HG03520 (cell line): Measurements from ENCODE around the gene SYNGAP1.
"Not testable (repeated sequence)": the region's sequence is repeated elsewhere in the genome, so short reads cannot be mapped to it uniquely, and the experiment has no call there.

ENCODE experiments used
- ATAC-seq: cut with Tn5 transposase; IDR thresholded peaks from one replicate; pipeline ENCODE4 v1.9.1; 2021; ENCODE audit warnings: mild to moderate bottlenecking, moderate library complexity; ENCODE audit not compliant: unreplicated experiment

The SYNGAP1 gene

GRCh38 chr6:33459226-33459625 lies 39.4 kb downstream of the SYNGAP1 start:
- ATAC-seq = no peak

DNA sequence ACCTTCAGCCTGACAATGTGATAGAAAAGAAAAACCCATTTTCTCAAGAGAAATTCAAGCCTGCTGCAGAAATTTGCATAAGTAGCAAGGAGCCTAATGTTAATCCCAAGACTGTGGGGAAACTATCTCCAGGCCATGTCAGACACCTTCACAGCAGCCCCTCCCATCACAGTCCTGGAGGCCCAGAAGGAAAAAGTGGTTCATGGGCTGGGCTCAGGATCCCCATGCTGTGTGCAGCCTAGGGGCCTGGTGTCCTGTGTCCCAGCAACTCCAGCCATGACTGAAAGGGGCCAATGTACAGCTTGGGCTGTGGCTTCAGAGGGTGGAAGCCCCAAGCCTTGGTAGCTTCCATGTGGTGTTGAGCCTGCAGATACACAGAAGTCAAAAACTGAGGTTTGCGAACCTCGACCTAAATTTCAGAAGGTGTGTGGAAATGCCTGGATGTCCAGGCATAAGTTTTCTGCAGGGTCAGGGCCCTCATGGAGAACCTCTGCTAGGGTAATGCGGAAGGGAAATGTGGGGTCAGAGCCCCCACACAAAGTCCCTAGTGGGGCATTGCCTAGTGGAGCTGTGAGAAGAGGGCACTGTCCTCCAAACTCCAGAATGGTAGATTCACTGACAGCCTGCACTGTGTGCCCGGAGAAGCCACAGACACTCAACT lies 46.3 kb downstream of the SYNGAP1 start:
- ATAC-seq = no peak

- no peak for ATAC-seq
These were observed 47.2 kb downstream of the SYNGAP1 start for GRCh38 chr6:33467091-33467490.

GRCh38 chr6:33469661-33470060 lies 49.8 kb downstream of the SYNGAP1 start:
- no peak for ATAC-seq

- no peak for ATAC-seq
These were observed 58.0 kb downstream of the SYNGAP1 start for GRCh38 chr6:33477864-33478263.

- ATAC-seq = no peak
These were observed 61.3 kb downstream of the SYNGAP1 start for GRCh38 chr6:33481192-33481591.

DNA sequence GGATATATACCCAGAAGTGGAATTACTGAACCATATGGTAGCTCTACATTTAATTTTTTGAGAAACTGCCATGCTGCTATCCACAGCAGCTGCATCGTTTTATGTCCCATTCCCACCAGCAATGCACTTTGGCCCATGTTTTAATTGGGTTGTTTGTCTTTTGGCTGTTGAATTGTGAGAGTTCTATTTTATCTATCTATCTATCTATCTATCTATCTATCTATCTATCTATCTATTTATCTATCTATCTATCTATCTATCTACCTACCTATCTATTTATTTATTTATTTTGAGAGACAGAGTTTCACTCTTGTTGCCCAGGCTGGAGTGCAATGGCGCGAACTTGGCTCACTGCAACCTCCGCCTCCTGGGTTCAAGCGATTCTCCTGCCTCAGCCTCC lies 62.8 kb downstream of the SYNGAP1 start:
- not testable (repeated sequence) for ATAC-seq

- ATAC-seq = no peak
These were observed 63.8 kb downstream of the SYNGAP1 start for GRCh38 chr6:33483678-33484077.

DNA sequence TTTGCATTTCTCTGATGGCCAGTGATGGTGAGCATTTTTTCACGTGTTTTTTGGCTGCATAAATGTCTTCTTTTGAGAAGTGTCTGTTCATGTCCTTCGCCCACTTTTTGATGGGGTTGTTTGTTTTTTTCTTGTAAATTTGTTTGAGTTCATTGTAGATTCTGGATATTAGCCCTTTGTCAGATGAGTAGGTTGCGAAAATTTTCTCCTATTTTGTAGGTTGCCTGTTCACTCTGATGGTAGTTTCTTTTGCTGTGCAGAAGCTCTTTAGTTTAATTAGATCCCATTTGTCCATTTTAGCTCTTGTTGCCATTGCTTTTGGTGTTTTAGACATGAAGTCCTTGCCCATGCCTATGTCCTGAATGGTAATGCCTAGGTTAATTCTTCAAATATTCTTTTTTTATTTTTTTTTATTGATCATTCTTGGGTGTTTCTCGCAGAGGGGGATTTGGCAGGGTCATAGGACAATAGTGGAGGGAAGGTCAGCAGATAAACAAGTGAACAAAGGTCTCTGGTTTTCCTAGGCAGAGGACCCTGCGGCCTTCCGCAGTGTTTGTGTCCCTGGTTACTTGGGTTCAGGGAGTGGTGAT lies 64.9 kb downstream of the SYNGAP1 start:
- ATAC-seq = not testable (repeated sequence)

DNA sequence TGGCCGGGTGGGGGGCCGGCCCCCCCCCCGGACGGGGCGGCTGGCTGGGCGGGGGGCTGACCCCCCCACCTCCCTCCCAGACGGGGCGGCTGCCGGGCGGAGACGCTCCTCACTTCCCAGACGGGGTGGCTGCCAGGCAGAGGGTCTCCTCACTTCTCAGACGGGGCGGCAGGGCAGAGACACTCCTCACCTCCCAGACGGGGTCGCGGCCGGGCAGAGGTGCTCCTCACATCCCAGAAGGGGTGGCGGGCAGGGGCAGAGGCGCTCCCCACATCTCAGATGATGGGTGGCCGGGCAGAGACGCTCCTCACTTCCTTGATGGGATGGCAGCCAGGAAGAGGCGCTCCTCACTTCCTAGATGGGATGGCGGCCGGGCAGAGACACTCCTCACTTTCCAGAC lies 65.8 kb downstream of the SYNGAP1 start:
- not testable (repeated sequence) for ATAC-seq

DNA sequence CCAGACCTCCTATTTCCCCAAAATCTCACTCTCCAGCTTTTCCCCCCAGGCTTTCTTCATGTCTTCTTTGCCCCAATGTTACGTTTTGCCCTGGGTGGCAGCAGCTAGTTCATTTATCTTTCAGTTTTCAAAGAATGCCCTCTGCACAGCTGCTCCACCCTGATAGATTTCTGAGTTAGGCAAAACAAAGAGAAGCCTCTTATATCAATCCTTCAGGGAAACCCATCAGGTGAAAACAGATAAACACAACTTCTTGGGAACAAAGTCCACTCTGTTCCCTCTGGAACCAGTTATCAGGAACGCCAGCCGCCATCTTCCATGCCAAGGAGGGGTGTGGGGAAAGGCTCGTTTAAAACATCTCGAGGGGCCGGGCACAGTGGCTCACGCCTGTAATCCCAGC lies 68.5 kb downstream of the SYNGAP1 start:
- no peak for ATAC-seq

- ATAC-seq = no peak
These were observed 70.3 kb downstream of the SYNGAP1 start for GRCh38 chr6:33490198-33490597.

- no peak for ATAC-seq
These were observed 70.8 kb downstream of the SYNGAP1 start for GRCh38 chr6:33490621-33491020.

- no peak for ATAC-seq
These were observed 72.2 kb downstream of the SYNGAP1 start for GRCh38 chr6:33492093-33492492.

- no peak for ATAC-seq
These were observed 77.3 kb downstream of the SYNGAP1 start for GRCh38 chr6:33497157-33497556.

DNA sequence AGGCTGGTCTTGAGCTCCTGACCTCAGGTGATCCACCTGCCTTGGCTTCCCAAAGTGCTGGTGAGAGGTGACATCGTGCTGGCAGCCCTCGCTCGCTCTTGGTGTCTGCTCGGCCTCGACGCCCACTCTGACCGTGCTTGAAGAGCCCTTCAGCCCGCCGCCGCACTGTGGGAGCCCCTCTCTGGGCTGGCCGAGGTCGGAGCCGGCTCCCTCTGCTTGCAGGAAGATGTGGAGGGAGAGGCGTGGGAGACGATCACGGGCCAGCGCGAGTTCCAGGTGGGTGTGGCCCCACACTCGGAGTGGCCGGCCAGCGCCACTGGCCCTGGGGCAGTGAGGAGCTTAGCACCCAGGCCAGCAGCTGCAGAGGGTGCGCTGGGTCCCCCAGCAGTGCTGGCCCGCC lies 82.6 kb downstream of the SYNGAP1 start:
- no peak for ATAC-seq

DNA sequence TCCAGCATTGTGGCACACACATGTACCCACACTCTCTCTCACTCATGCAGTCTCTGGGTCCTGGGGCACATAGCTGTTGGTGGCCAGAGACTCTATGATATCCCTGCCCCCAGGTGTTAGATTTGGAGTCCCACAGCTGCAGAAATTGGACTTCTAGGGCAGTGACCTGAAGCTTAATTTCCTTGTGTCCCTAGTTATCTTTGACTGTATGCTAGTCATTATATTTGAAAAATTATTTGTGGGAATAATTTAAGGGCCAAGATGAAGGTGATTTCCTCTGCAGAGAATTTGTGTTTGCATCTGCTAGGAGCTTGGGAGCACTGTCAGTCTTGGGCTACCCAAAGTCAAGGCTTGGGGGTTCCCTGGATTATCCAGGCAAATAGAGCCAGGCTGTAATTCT lies 84.6 kb downstream of the SYNGAP1 start:
- ATAC-seq = no peak
